ENCODE results near the gene PPARG.

GRCh38 chr3:12252889-12253288 lies 36.0 kb upstream of the PPARG start:
- TF ChIP-seq CTCF (IDR thresholded peaks at IDR 0.05) (no peak), EP300 (IDR thresholded peaks at IDR 0.05) (no peak), POLR2A (IDR thresholded peaks at IDR 0.05) (no peak)
